ENCODE data around the gene KLHL14.

GRCh38 chr18:32761231-32761630 lies 11.6 kb downstream of the KLHL14 start:
- TF ChIP-seq CTCF (IDR thresholded peaks at IDR 0.05) (no peak), POLR2A (IDR thresholded peaks at IDR 0.05) (no peak)

Measured in Peyer's patch (tissue), 4 donors.